ENCODE data around the gene PCCA. TPM values are rescaled to one million over a fixed set of nuclear protein-coding genes. Genes with fewer than 3 reads are reported as not detected.

The PCCA gene
- polyA plus RNA-seq, 1 of the 3 experiments (the other 2 are of a cell fraction): 7.3 TPM

DNA sequence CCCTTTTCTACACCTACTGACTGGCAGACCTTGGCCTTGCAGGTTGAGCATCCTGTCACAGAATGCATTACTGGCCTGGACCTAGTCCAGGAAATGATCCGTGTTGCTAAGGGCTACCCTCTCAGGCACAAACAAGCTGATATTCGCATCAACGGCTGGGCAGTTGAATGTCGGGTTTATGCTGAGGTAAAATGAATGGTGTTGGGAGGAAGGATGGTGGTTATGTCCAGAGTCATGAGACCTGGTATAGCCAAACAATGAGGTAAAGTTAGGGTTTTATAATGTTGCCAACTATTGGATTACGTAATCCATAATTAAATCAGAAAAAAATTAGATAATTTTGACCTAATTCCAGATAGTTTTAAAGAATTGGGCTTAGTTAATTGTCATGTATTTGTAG lies 212.5 kb downstream of the PCCA start:
- CTCF ChIA-PET: interaction anchor here (0.9 kb wide), 1 partner anchor 12 kb away, joined by 4 read pairs; no protein-coding TSS in a partner anchor
- Histone ChIP-seq H3K79me2 (ENCODE audit: insufficient read depth) (no peaks in the 10 kb centered on the region), H2AFZ (ENCODE audit: low read depth) (no peak overlapping the region), H3K27ac (ENCODE audit: low read depth in 2 of 2, low read length in 1 of 2) (no peak overlapping the region; a peak in 1 of 4 replicates), H3K9me2 (no peaks in the 10 kb centered on the region), H3K4me1 (ENCODE audit: control insufficient read depth in 1 of 2, insufficient read depth in 2 of 2, low read depth in 1 of 2, low read length in 1 of 2) (peaks cover 11 to 21% of the 10 kb centered on the region in 2 experiments; a peak in 3 of 4 replicates), H4K20me1 (ENCODE audit: insufficient read depth) (no peaks in the 10 kb centered on the region), H3K9me3 (no peaks in the 10 kb centered on the region), H3F3A (replicated peaks; ENCODE audit: insufficient read depth) (no peaks in the 10 kb centered on the region), H3K27me3 (ENCODE audit: insufficient read depth) (no peaks in the 10 kb centered on the region), H3K4me2 (no peak overlapping the region), H3K4me3 (ENCODE audit: low read depth in 2 of 2, low read length in 1 of 2) (no peak overlapping the region), H3K36me3 (replicated peaks in 1 of 2; ENCODE audit: control insufficient read depth in 1 of 2, insufficient read depth in 2 of 2, low read length in 1 of 2) (peaks cover 2 to 13% of the 10 kb centered on the region in 2 experiments), H3K9ac (no peak overlapping the region)
- 84% methylated on average over 5 of the region's 5 CpGs for WGBS (ENCODE audit: low lambda C conversion rate)
- POLR2A ChIA-PET: no interaction called here
- no peak for TF ChIP-seq POLR2AphosphoS5 (IDR thresholded peaks at IDR 0.05; ENCODE audit: low read depth, low read length)
- no peak for TF ChIP-seq FOXM1 (IDR thresholded peaks at IDR 0.05; ENCODE audit: low read depth)
- no peak for TF ChIP-seq GABPA (IDR thresholded peaks at IDR 0.05; ENCODE audit: low read depth)
- TF ChIP-seq, protein P1, sequence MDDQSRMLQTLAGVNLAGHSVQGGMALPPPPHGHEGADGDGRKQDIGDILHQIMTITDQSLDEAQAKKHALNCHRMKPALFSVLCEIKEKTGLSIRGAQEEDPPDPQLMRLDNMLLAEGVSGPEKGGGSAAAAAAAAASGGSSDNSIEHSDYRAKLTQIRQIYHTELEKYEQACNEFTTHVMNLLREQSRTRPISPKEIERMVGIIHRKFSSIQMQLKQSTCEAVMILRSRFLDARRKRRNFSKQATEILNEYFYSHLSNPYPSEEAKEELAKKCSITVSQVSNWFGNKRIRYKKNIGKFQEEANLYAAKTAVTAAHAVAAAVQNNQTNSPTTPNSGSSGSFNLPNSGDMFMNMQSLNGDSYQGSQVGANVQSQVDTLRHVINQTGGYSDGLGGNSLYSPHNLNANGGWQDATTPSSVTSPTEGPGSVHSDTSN (IDR thresholded peaks at IDR 0.05): no peak
- TF ChIP-seq CHD2 (IDR thresholded peaks at IDR 0.05; ENCODE audit: low read length, partially characterized antibody): no peak
- TF ChIP-seq, protein P2, sequence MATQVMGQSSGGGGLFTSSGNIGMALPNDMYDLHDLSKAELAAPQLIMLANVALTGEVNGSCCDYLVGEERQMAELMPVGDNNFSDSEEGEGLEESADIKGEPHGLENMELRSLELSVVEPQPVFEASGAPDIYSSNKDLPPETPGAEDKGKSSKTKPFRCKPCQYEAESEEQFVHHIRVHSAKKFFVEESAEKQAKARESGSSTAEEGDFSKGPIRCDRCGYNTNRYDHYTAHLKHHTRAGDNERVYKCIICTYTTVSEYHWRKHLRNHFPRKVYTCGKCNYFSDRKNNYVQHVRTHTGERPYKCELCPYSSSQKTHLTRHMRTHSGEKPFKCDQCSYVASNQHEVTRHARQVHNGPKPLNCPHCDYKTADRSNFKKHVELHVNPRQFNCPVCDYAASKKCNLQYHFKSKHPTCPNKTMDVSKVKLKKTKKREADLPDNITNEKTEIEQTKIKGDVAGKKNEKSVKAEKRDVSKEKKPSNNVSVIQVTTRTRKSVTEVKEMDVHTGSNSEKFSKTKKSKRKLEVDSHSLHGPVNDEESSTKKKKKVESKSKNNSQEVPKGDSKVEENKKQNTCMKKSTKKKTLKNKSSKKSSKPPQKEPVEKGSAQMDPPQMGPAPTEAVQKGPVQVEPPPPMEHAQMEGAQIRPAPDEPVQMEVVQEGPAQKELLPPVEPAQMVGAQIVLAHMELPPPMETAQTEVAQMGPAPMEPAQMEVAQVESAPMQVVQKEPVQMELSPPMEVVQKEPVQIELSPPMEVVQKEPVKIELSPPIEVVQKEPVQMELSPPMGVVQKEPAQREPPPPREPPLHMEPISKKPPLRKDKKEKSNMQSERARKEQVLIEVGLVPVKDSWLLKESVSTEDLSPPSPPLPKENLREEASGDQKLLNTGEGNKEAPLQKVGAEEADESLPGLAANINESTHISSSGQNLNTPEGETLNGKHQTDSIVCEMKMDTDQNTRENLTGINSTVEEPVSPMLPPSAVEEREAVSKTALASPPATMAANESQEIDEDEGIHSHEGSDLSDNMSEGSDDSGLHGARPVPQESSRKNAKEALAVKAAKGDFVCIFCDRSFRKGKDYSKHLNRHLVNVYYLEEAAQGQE (IDR thresholded peaks at IDR 0.05; ENCODE audit: low read depth, low read length): no peak
- TF ChIP-seq, protein P3, sequence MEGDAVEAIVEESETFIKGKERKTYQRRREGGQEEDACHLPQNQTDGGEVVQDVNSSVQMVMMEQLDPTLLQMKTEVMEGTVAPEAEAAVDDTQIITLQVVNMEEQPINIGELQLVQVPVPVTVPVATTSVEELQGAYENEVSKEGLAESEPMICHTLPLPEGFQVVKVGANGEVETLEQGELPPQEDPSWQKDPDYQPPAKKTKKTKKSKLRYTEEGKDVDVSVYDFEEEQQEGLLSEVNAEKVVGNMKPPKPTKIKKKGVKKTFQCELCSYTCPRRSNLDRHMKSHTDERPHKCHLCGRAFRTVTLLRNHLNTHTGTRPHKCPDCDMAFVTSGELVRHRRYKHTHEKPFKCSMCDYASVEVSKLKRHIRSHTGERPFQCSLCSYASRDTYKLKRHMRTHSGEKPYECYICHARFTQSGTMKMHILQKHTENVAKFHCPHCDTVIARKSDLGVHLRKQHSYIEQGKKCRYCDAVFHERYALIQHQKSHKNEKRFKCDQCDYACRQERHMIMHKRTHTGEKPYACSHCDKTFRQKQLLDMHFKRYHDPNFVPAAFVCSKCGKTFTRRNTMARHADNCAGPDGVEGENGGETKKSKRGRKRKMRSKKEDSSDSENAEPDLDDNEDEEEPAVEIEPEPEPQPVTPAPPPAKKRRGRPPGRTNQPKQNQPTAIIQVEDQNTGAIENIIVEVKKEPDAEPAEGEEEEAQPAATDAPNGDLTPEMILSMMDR (IDR thresholded peaks at IDR 0.05): no peak
- no peak for TF ChIP-seq NFIC (IDR thresholded peaks at IDR 0.05; ENCODE audit: borderline replicate concordance)
- TF ChIP-seq TAF1 (IDR thresholded peaks at IDR 0.05; ENCODE audit: borderline replicate concordance, low read depth, low read length): no peak
- TF ChIP-seq RFX5 (IDR thresholded peaks at IDR 0.05; ENCODE audit: low read length): no peak
- TF ChIP-seq RAD21 (IDR thresholded peaks at IDR 0.05; ENCODE audit: low read length): no peak
- no peak for TF ChIP-seq SMC3 (IDR thresholded peaks at IDR 0.05; ENCODE audit: low read depth, low read length)
- no peak for TF ChIP-seq TCF12 (IDR thresholded peaks at IDR 0.05)
- no peak for TF ChIP-seq MEF2A (IDR thresholded peaks at IDR 0.05; ENCODE audit: borderline replicate concordance, low read depth)
- no peak for TF ChIP-seq FOXJ3 (CRISPR knock-in tag; IDR thresholded peaks at IDR 0.05)
- TF ChIP-seq SIN3A (IDR thresholded peaks at IDR 0.05; ENCODE audit: borderline replicate concordance, low read depth, low read length): no peak
- peak; percentile 24 for DNase-seq
